ENCODE measurements around the gene EHBP1.

Gene EHBP1

DNA sequence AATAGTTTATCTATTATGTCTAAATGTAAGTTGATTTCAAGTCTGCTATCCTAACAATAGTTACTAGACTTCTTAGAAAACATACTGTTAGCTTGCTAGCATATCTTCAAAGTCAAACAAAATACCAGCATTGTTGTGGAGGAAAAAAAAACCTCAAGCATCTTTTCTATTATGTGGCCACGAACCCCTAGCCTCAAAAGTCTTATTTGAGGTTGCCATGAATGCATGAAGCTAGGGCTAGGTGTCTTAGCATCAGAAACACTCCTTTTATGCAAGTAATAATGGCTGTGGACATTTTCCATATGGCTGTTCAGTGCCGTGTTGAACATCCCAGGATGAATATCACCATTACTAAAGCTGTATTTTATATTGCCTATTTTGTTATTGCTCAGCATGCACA lies 258.5 kb downstream of the EHBP1 start:
- Histone ChIP-seq H4K20me1 (ENCODE audit: control insufficient read depth, insufficient read depth, low read depth, low read length) (no peaks in the 10 kb centered on the region), H3K27ac (ENCODE audit: low read depth, low read length) (no peak overlapping the region), H3K4me1 (ENCODE audit: control insufficient read depth, low read length) (no peaks in the 10 kb centered on the region), H3K9me3 (ENCODE audit: control insufficient read depth, insufficient read depth, low read length) (no peaks in the 10 kb centered on the region), H3K36me3 (ENCODE audit: control insufficient read depth, low read length) (no peaks in the 10 kb centered on the region), H3K27me3 (ENCODE audit: control insufficient read depth, low read length) (no peaks in the 10 kb centered on the region), H3F3A (ENCODE audit: control insufficient read depth, insufficient read depth) (no peaks in the 10 kb centered on the region), H3K9me2 (replicated peaks; ENCODE audit: control insufficient read depth, low read length) (no peaks in the 10 kb centered on the region), H3K4me2 (ENCODE audit: low read length) (no peak overlapping the region), H3K4me3 (ENCODE audit: low read length) (no peak overlapping the region), H3K79me2 (ENCODE audit: control insufficient read depth, low read length) (no peaks in the 10 kb centered on the region)
- TF ChIP-seq, protein P1, sequence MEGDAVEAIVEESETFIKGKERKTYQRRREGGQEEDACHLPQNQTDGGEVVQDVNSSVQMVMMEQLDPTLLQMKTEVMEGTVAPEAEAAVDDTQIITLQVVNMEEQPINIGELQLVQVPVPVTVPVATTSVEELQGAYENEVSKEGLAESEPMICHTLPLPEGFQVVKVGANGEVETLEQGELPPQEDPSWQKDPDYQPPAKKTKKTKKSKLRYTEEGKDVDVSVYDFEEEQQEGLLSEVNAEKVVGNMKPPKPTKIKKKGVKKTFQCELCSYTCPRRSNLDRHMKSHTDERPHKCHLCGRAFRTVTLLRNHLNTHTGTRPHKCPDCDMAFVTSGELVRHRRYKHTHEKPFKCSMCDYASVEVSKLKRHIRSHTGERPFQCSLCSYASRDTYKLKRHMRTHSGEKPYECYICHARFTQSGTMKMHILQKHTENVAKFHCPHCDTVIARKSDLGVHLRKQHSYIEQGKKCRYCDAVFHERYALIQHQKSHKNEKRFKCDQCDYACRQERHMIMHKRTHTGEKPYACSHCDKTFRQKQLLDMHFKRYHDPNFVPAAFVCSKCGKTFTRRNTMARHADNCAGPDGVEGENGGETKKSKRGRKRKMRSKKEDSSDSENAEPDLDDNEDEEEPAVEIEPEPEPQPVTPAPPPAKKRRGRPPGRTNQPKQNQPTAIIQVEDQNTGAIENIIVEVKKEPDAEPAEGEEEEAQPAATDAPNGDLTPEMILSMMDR (IDR thresholded peaks at IDR 0.05; ENCODE audit: low read depth, low read length, poor library complexity, severe bottlenecking) = no peak
- no peak for TF ChIP-seq EZH2phosphoT487 (IDR thresholded peaks at IDR 0.05; ENCODE audit: borderline replicate concordance, low read length)

DNA sequence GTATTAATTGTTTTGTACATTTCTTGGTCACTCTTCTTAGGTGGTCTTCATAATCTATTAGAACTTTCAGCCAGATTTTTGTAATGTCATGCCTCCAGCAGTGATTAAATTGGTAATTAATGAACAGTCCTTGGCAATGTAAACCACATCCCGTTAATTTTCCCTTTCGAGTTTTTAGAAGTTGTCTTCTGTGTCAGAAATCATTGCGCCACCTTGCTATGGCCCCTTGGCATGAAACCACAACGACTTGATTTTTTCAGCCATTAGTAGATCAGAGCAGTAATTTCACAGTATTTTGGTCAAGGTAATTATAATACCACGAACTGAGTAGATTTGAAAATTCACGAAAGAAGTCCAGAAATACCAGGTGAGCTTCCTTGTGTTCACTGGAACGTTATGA lies 259.2 kb downstream of the EHBP1 start:
- TF ChIP-seq EZH2phosphoT487 (IDR thresholded peaks at IDR 0.05; ENCODE audit: borderline replicate concordance, low read length) = no peak
- TF ChIP-seq, protein P1 (IDR thresholded peaks at IDR 0.05; ENCODE audit: low read depth, low read length, poor library complexity, severe bottlenecking) = no peak
- Histone ChIP-seq H3K27me3 (ENCODE audit: control insufficient read depth, low read length) (no peaks in the 10 kb centered on the region), H3K79me2 (ENCODE audit: control insufficient read depth, low read length) (no peaks in the 10 kb centered on the region), H3K27ac (ENCODE audit: low read depth, low read length) (no peak overlapping the region), H3K36me3 (ENCODE audit: control insufficient read depth, low read length) (no peaks in the 10 kb centered on the region), H4K20me1 (ENCODE audit: control insufficient read depth, insufficient read depth, low read depth, low read length) (no peaks in the 10 kb centered on the region), H3K4me2 (ENCODE audit: low read length) (no peak overlapping the region), H3K9me2 (replicated peaks; ENCODE audit: control insufficient read depth, low read length) (no peaks in the 10 kb centered on the region), H3K4me1 (ENCODE audit: control insufficient read depth, low read length) (no peaks in the 10 kb centered on the region), H3F3A (ENCODE audit: control insufficient read depth, insufficient read depth) (no peaks in the 10 kb centered on the region), H3K9me3 (ENCODE audit: control insufficient read depth, insufficient read depth, low read length) (no peaks in the 10 kb centered on the region), H3K4me3 (ENCODE audit: low read length) (no peak overlapping the region)

DNA sequence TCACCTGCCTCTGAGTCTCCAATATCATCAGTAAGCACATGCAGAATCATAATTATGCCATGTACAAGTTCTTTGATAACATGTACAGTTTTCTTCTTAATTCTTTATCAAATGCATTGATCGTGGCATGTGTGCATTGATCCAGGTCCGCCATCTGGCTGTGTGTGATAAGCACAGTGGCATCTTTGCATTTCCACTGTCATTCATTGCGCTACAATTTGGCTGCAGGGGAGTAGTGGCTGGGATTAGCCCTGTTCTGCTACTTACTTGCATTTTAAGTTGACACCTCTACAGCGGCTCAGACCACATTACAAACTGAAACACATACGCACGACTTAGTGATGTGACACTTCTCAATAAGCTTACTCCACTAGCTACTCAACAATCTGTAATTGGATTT lies 261.5 kb downstream of the EHBP1 start:
- H4K20me1 ChIP-seq (ENCODE audit: control insufficient read depth, insufficient read depth, low read depth, low read length) = no peaks in the 10 kb centered on the region
- H3K9me2 ChIP-seq (replicated peaks; ENCODE audit: control insufficient read depth, low read length) = no peaks in the 10 kb centered on the region
- H3K27me3 ChIP-seq (ENCODE audit: control insufficient read depth, low read length) = no peaks in the 10 kb centered on the region
- no peak overlapping the region for H3K27ac ChIP-seq (ENCODE audit: low read depth, low read length)
- no peak for TF ChIP-seq EZH2phosphoT487 (IDR thresholded peaks at IDR 0.05; ENCODE audit: borderline replicate concordance, low read length)
- TF ChIP-seq, protein P1 (IDR thresholded peaks at IDR 0.05; ENCODE audit: low read depth, low read length, poor library complexity, severe bottlenecking) = no peak
- H3F3A ChIP-seq (ENCODE audit: control insufficient read depth, insufficient read depth) = no peaks in the 10 kb centered on the region
- H3K79me2 ChIP-seq (ENCODE audit: control insufficient read depth, low read length) = no peaks in the 10 kb centered on the region
- no peaks in the 10 kb centered on the region for H3K36me3 ChIP-seq (ENCODE audit: control insufficient read depth, low read length)
- no peaks in the 10 kb centered on the region for H3K4me1 ChIP-seq (ENCODE audit: control insufficient read depth, low read length)
- H3K9me3 ChIP-seq (ENCODE audit: control insufficient read depth, insufficient read depth, low read length) = no peaks in the 10 kb centered on the region
- no peak overlapping the region for H3K4me3 ChIP-seq (ENCODE audit: low read length)
- no peak overlapping the region for H3K4me2 ChIP-seq (ENCODE audit: low read length)

DNA sequence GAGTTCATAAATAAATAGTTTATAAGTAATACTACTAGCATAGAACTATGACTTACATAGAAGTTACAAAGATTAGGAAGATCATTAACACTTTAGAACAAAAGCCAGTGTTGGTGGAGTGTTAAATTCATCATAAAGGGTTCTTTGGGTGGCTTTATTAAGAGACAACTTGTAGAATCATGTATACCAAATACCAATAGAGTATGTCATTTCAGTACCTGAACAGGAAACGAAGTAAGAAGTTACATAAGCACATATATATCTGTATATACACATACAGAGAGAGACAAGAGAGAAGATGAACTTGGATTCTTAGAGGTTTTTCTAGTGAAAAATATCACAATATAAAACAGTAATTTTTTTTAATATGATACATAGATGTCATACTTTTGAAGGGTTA lies 262.7 kb downstream of the EHBP1 start:
- Histone ChIP-seq H3K27ac (ENCODE audit: low read depth, low read length) (no peak overlapping the region), H3F3A (ENCODE audit: control insufficient read depth, insufficient read depth) (no peaks in the 10 kb centered on the region), H3K4me2 (ENCODE audit: low read length) (no peak overlapping the region), H3K9me3 (ENCODE audit: control insufficient read depth, insufficient read depth, low read length) (no peaks in the 10 kb centered on the region), H3K79me2 (ENCODE audit: control insufficient read depth, low read length) (no peaks in the 10 kb centered on the region), H3K4me3 (ENCODE audit: low read length) (no peak overlapping the region), H4K20me1 (ENCODE audit: control insufficient read depth, insufficient read depth, low read depth, low read length) (no peaks in the 10 kb centered on the region), H3K4me1 (ENCODE audit: control insufficient read depth, low read length) (no peaks in the 10 kb centered on the region), H3K36me3 (ENCODE audit: control insufficient read depth, low read length) (no peaks in the 10 kb centered on the region), H3K9me2 (replicated peaks; ENCODE audit: control insufficient read depth, low read length) (no peaks in the 10 kb centered on the region), H3K27me3 (ENCODE audit: control insufficient read depth, low read length) (no peaks in the 10 kb centered on the region)
- TF ChIP-seq, protein P1 (IDR thresholded peaks at IDR 0.05; ENCODE audit: low read depth, low read length, poor library complexity, severe bottlenecking) = no peak
- no peak for TF ChIP-seq EZH2phosphoT487 (IDR thresholded peaks at IDR 0.05; ENCODE audit: borderline replicate concordance, low read length)
